Body of pancreas (tissue), 4 donors: Measurements from ENCODE around the gene SLC25A25.
"Not testable (repeated sequence)": the region's sequence is repeated elsewhere in the genome, so short reads cannot be mapped to it uniquely, and the experiment has no call there.

Experiments
- POLR2A ChIP-seq, 3 donors: fragments of 450-650 bp; IDR thresholded peaks; one replicate each; pipeline ENCODE4 v1.6.1; 2016; ENCODE audit warnings: antibody characterized with exemption in 3 of 3, mild to moderate bottlenecking in 2 of 3
- TF ChIP-seq, protein P1 (sequence below), 7 experiments: fragments of 450-650 bp in 4 of 7; fragments of 200-600 bp in 3 of 7; sonication (generic) in 3 of 7; IDR thresholded peaks; one replicate each; pipeline ENCODE4 v1.5.1; 2016 to 2019; ENCODE audit warnings: antibody characterized with exemption in 7 of 7

DNA sequence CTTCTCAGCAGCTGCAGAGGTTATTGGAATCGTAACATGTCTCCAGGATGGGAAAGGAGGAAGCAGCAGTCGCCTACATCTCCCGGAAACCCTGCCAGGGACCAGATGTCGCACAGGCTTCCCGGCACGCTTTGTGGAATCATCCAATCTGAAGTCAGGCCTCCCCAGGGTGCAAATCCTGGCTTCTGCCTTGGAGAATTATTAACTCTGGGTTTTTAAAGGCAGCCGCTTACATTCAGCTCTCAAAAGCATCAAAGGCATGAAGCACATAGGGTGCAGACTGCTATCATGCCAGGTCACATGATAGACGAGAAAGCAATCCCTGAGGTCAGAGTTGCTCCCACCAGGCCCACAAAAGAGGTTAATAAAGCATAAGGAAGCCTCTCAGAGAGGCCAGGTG lies 64.1 kb downstream of the SLC25A25 start:
- not testable (repeated sequence) for TF ChIP-seq POLR2A (IDR thresholded peaks at IDR 0.05)
- TF ChIP-seq, protein P1, sequence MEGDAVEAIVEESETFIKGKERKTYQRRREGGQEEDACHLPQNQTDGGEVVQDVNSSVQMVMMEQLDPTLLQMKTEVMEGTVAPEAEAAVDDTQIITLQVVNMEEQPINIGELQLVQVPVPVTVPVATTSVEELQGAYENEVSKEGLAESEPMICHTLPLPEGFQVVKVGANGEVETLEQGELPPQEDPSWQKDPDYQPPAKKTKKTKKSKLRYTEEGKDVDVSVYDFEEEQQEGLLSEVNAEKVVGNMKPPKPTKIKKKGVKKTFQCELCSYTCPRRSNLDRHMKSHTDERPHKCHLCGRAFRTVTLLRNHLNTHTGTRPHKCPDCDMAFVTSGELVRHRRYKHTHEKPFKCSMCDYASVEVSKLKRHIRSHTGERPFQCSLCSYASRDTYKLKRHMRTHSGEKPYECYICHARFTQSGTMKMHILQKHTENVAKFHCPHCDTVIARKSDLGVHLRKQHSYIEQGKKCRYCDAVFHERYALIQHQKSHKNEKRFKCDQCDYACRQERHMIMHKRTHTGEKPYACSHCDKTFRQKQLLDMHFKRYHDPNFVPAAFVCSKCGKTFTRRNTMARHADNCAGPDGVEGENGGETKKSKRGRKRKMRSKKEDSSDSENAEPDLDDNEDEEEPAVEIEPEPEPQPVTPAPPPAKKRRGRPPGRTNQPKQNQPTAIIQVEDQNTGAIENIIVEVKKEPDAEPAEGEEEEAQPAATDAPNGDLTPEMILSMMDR (IDR thresholded peaks at IDR 0.05) = not testable (repeated sequence)
